ENCODE data around the gene KIAA1614.

- TF ChIP-seq, protein P1, sequence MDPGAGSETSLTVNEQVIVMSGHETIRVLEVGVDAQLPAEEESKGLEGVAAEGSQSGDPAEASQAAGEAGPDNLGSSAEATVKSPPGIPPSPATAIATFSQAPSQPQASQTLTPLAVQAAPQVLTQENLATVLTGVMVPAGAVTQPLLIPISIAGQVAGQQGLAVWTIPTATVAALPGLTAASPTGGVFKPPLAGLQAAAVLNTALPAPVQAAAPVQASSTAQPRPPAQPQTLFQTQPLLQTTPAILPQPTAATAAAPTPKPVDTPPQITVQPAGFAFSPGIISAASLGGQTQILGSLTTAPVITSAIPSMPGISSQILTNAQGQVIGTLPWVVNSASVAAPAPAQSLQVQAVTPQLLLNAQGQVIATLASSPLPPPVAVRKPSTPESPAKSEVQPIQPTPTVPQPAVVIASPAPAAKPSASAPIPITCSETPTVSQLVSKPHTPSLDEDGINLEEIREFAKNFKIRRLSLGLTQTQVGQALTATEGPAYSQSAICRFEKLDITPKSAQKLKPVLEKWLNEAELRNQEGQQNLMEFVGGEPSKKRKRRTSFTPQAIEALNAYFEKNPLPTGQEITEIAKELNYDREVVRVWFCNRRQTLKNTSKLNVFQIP (CRISPR knock-in tag; IDR thresholded peaks at IDR 0.05; ENCODE audit: borderline replicate concordance, low read depth), result no peak
- TF ChIP-seq ZFP3 (CRISPR knock-in tag; IDR thresholded peaks at IDR 0.05), result no peak
- TF ChIP-seq TOX (CRISPR knock-in tag; IDR thresholded peaks at IDR 0.05; ENCODE audit: borderline replicate concordance), result no peak
- no peak for TF ChIP-seq RARB (CRISPR knock-in tag; IDR thresholded peaks at IDR 0.05)
- TF ChIP-seq ZFP30 (CRISPR knock-in tag; IDR thresholded peaks at IDR 0.05), result no peak
- TF ChIP-seq TSHZ2 (CRISPR knock-in tag; IDR thresholded peaks at IDR 0.05), result no peak
- no peak for TF ChIP-seq ESRRG (CRISPR knock-in tag; IDR thresholded peaks at IDR 0.05)
Measured at GRCh38 chr1:180888870-180889269, 23.8 kb upstream of the KIAA1614 start.

Data from SK-N-SH treated with all-trans-retinoic acid at 6 μM for 48 hours (cell line).